Stimulated activated CD8-positive, alpha-beta memory T cell treated with anti-CD3 and anti-CD28 coated beads, Interleukin-7, amount 100 ng/mL, for 4 hours (primary cell): ENCODE measurements around the gene NEO1.
A peak's percentile ranks its signal among the peaks of the same experiment; 100 is the strongest.
"Not testable (repeated sequence)": the region's sequence is repeated elsewhere in the genome, so short reads cannot be mapped to it uniquely, and the experiment has no call there.

ENCODE experiments used
- DNase-seq, 2 donors: peaks; one replicate each; pipeline ENCODE4 v3.0.0-alpha.2; 2020; ENCODE audit warnings: low read depth in 2 of 2

Gene NEO1

GRCh38 chr15:73212424-73212823, 160.2 kb downstream of the NEO1 start:
- no peak for DNase-seq

- DNase-seq, result not testable (repeated sequence)
These were observed 169.2 kb downstream of the NEO1 start for GRCh38 chr15:73221450-73221849.

- peak in 1 of 2 donors; percentile 4 for DNase-seq
These were observed 173.2 kb downstream of the NEO1 start for GRCh38 chr15:73225358-73226015.

DNA sequence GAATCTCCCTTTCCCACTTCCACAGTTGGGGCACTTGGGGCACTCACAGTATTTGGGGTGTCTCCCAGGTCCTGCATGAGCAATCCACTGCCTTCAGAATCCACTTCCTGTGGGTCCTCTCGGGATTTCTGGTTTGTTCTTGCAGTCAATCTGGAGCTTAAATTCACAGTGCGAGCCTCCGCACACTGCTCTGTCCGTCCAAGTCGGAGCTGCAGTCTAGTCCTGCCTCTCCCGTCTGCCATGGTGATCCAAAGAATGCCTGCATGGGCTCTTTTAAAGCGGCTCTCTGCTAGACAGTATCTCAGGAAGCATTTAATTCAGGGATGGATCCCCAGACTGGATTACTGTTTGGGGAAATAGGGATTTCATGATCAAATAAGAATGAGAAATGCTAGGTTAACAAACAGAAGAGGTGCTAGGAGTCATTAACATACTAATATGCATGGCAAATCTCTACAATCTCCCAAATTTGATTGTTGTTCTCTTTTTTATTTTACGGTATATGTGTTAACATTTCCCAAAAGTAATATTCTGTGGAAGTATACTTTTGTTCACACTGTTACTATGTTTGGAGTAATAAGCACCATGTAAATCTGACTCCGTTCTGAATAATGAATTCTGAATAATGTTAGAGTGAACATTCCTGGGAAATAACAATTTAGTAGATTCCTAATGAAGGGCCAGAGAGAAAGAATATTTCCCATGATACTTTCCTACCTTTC, 174.0 kb downstream of the NEO1 start:
- no peak for DNase-seq

DNA sequence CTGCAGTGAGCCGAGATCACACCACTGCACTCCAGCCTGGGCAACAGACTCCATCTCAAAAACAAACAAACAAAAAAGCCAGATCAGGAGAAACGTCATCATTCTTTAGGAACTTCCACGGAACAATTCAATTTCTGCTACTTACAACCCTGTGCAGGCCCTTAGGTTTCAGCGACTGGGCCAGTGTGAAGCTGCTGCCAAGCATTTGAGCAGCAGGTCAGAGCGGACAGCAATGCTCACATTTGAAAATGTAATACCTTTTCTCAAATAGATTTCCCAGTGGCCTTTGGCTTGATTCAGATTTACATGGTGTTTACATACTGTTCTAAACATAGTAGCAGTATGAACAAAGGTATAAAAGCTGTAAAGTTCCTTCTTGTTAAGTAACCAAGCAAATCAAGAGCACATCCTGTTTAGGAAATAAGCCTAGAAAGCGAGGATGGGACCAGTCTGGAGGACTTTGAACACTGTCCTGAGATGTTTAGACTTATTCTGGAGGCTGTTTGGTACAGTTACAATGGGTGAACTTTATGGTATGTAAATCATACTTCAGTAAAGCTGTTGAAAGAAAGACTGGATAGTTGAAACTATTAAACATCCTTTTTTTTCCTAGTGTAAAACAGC, 175.3 kb downstream of the NEO1 start:
- DNase-seq, result no peak

- DNase-seq, result no peak
These were observed 175.9 kb downstream of the NEO1 start for GRCh38 chr15:73228128-73228646.

- no peak for DNase-seq
These were observed 179.6 kb downstream of the NEO1 start for GRCh38 chr15:73231661-73232419.

- no peak for DNase-seq
These were observed 180.5 kb downstream of the NEO1 start for GRCh38 chr15:73232776-73233175.

DNA sequence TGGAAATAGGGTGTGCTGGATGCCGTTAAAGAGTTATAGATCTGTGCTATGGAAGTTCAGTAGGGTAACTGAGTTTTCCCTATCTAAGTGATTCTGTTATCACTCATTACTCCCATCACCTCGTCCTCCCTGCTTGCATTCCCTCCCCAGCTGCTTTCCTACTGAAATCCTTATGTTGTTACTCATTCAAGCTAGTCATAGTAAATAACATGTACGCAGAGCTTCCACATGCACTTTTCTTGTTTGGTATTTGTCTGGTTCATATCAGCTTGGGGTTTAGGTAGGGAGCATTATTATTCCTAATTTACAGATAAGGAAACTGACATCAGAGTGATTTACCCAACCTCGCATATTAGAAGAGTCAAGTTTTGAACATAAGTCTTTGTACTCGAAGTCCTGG, 181.4 kb downstream of the NEO1 start:
- no peak for DNase-seq

DNA sequence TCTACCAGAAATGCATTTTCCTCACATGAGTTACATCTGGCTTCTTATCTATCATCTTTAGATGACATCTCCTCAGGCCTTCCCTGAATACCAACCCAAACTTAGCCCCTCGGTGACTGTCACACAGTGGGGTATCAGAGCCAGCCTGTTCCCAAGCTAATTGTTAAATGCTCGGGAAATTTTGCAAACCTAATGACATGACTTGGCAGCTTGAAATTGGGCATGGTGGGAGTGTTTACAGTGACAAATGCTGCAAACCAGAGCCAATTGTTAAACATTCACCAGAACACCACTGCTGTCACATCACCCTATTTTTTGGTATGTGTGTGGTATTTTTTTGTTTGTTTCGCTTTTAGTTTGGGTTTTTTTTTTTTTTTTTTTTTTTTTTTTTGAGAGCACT, 185.6 kb downstream of the NEO1 start:
- DNase-seq, result no peak

- no peak for DNase-seq
These were observed 187.4 kb downstream of the NEO1 start for GRCh38 chr15:73239564-73240215.

GRCh38 chr15:73240866-73241499, 188.7 kb downstream of the NEO1 start:
- peak; percentile 34 to 52 for DNase-seq

GRCh38 chr15:73244333-73244732, 192.1 kb downstream of the NEO1 start:
- DNase-seq, result no peak

- DNase-seq, result no peak
These were observed 194.2 kb downstream of the NEO1 start for GRCh38 chr15:73246439-73246838.

GRCh38 chr15:73246898-73247297, 194.6 kb downstream of the NEO1 start:
- no peak for DNase-seq

DNA sequence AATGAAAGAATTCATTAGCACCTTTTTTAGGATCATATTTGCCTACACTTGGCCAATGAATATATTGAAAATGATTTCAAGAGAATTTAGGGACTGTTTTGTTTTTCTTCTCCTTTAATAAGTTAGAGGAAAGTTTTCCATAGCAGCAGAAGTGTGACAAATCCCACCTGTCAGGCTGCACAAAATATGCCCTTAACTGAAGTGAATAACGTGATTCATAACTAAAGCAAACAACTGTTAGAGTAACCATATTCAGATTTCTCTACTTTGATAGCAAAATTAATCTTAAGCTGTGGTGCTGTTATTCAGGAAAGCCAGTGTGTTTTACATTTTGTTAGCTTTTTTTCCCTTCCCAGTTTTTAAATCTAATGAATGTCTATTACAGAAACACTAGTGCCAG, 195.1 kb downstream of the NEO1 start:
- no peak for DNase-seq

DNA sequence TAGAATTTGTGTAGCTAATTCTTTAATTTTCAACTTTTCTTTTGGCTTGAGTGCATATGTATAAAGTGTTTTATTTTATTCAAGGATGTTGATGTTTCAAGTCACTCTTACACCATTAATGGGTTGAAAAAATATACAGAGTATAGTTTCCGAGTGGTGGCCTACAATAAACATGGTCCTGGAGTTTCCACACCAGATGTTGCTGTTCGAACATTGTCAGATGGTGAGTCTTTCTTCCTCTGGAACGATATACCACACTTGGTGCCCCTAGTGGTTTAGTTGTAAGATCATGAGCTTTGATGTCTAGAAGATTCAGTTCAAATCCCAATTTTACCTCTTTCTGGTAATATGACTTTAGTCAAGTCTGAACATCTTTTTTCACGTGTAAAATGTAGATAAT, 197.2 kb downstream of the NEO1 start:
- DNase-seq, result no peak

DNA sequence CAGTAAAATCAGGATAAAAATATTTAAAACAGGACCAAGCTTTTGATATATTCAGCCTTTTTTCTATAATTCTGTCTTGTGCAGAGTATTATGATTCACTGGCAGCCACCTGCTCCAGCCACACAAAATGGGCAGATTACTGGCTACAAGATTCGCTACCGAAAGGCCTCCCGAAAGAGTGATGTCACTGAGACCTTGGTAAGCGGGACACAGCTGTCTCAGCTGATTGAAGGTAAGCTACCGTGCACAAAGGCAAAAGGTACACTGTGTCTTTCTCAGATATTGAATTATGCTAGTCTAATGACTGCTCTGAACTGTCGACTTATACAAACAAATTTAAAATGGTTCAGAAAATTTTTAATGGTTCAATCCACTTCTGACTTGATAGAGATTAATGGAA, 202.3 kb downstream of the NEO1 start:
- DNase-seq, result no peak

DNA sequence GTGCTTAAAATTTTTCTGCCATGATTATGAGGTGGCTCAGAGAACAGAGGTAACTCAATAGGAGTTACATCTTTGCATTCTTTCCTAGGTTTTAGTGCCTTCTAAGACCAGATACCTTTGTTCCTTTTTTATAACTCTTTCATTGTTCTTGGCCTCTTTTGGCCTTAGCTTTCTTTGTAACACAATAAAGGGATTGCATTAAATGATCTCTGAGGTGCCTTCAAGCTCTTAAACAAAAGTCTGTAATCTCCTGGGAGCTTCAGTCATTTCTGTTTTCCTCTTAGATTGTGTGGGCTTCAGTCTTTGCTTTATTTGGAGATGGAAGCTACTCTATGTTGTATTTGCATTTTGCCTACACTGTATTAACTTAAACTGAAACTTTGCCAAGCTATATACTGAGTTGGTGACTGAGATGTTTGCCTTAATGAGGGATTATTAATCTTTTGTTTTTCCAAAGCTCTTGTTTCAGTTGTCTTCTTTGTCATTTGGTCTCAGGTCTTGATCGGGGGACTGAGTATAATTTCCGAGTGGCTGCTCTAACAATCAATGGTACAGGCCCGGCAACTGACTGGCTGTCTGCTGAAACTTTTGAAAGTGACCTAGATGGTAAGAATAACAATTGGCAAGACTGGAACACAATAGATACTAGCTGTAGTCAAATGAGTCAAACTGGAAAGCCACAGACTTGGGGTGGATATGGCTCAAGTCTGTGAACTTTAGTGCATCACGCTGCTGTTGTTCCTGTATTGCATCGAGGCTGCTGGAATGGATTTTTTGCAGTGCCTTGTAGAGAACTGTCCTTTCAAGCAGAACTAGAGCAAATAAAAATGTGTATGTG, 206.2 kb downstream of the NEO1 start:
- no peak for DNase-seq

GRCh38 chr15:73264881-73265280, 212.6 kb downstream of the NEO1 start:
- DNase-seq, result no peak
